OCI-LY3 (cell line): ENCODE measurements around the gene WDR86.

Source experiments
- H2AFZ ChIP-seq: fragments of 200-600, 300-600 bp; shearing (Covaris generic); 2 replicates; pipeline ENCODE4 v1.6.0; 2014; ENCODE audit warnings: antibody characterized with exemption, low read depth, low read length
- H3K27ac ChIP-seq: fragments of 200-600, 300-600 bp; sonication (generic); 2 replicates; pipeline ENCODE4 v1.5.1; 2014; ENCODE audit warnings: mild to moderate bottlenecking, low read length, moderate library complexity, mixed read lengths
- H3K27me3 ChIP-seq: fragments of 200-600, 300-600 bp; sonication (generic); 2 replicates; pipeline ENCODE4 v1.6.1; 2014; ENCODE audit warnings: low read depth, low read length, mixed read lengths
- H3K36me3 ChIP-seq: fragments of 200-600, 300-600 bp; sonication (generic); replicated peaks from 2 replicates; pipeline ENCODE3; 2014; ENCODE audit warnings: low read depth, low read length, mixed read lengths
- H3K4me1 ChIP-seq: fragments of 300-600, 200-600 bp; sonication (generic); 2 replicates; pipeline ENCODE4 v1.6.1; 2014; ENCODE audit warnings: low read length, mixed read lengths
- H3K4me2 ChIP-seq: fragments of 200-600, 300-600 bp; sonication (generic); 2 replicates; pipeline ENCODE4 v1.6.1; 2014; ENCODE audit warnings: low read length, mixed read lengths
- H3K4me3 ChIP-seq: fragments of 300-600, 200-600 bp; sonication (generic); 2 replicates; pipeline ENCODE4 v1.5.1; 2014; ENCODE audit warnings: antibody characterized with exemption, mild to moderate bottlenecking, low read length, moderate library complexity
- H3K79me2 ChIP-seq: fragments of 300-600, 200-600 bp; shearing (Covaris generic); 2 replicates; pipeline ENCODE4 v1.6.1; 2014; ENCODE audit warnings: mild to moderate bottlenecking, low read length, mixed read lengths
- H3K9ac ChIP-seq: fragments of 300-600, 200-600 bp; shearing (Covaris generic); 2 replicates; pipeline ENCODE4 v1.6.0; 2014; ENCODE audit warnings: mild to moderate bottlenecking, low read length, moderate library complexity
- H3K9me3 ChIP-seq: fragments of 200-600, 300-600 bp; shearing (Covaris generic); 2 replicates; pipeline ENCODE4 v1.6.1; 2014; ENCODE audit warnings: low read length, mixed read lengths; ENCODE audit not compliant: insufficient read depth
- H4K20me1 ChIP-seq: fragments of 200-600, 300-600 bp; sonication (generic); 2 replicates; pipeline ENCODE4 v1.6.1; 2016; ENCODE audit warnings: low read length, mixed read lengths; ENCODE audit not compliant: insufficient read depth
- EZH2phosphoT487 ChIP-seq: fragments of 200-600 bp; shearing (Covaris generic); IDR thresholded peaks from 2 replicates; pipeline ENCODE4 v1.6.1; 2018; ENCODE audit warnings: antibody characterized with exemption, mixed run types, low read depth
- TF ChIP-seq, protein P1 (sequence below): fragments of 200-600, 300-600 bp; sonication (generic); IDR thresholded peaks from 2 replicates; pipeline ENCODE4 v1.5.1; 2014; ENCODE audit warnings: antibody characterized with exemption, low read length, low read depth

Gene WDR86

DNA sequence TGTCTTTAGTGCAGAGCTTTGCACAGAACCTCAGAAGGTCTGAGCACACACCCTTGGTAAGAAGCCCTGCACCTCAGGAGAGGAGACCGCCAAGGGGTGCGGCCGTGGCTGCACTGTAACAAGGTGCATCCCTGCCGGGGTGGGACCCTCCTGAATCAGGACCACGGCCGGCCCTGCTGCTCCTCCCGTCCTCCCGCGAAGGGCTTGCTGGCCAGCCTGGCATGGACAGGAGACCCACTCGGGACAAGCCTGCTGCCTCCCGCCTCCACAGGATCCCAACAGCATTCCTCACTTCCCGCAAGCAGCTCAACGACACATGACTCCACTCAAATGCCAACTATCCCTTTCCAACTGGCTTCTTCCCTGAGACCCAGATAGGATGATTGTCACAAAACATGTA, 12.8 kb downstream of the WDR86 start:
- no peak overlapping the region for H3K9ac ChIP-seq
- H2AFZ ChIP-seq, result no peak overlapping the region
- TF ChIP-seq EZH2phosphoT487, result no peak
- TF ChIP-seq, protein P1, sequence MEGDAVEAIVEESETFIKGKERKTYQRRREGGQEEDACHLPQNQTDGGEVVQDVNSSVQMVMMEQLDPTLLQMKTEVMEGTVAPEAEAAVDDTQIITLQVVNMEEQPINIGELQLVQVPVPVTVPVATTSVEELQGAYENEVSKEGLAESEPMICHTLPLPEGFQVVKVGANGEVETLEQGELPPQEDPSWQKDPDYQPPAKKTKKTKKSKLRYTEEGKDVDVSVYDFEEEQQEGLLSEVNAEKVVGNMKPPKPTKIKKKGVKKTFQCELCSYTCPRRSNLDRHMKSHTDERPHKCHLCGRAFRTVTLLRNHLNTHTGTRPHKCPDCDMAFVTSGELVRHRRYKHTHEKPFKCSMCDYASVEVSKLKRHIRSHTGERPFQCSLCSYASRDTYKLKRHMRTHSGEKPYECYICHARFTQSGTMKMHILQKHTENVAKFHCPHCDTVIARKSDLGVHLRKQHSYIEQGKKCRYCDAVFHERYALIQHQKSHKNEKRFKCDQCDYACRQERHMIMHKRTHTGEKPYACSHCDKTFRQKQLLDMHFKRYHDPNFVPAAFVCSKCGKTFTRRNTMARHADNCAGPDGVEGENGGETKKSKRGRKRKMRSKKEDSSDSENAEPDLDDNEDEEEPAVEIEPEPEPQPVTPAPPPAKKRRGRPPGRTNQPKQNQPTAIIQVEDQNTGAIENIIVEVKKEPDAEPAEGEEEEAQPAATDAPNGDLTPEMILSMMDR, result no peak
- no peak overlapping the region for H3K27ac ChIP-seq
- no peak overlapping the region for H3K4me3 ChIP-seq
- H3K4me2 ChIP-seq, result no peak overlapping the region
- no peaks in the 10 kb centered on the region for H3K79me2 ChIP-seq
- H4K20me1 ChIP-seq, result peaks cover 3% of the 10 kb centered on the region; the same call in 1 of the 2 replicates
- H3K9me3 ChIP-seq, result no peaks in the 10 kb centered on the region
- H3K27me3 ChIP-seq, result peaks cover 7% of the 10 kb centered on the region; the same call in 1 of the 2 replicates
- H3K4me1 ChIP-seq, result peaks cover 14% of the 10 kb centered on the region
- no peaks in the 10 kb centered on the region for H3K36me3 ChIP-seq

DNA sequence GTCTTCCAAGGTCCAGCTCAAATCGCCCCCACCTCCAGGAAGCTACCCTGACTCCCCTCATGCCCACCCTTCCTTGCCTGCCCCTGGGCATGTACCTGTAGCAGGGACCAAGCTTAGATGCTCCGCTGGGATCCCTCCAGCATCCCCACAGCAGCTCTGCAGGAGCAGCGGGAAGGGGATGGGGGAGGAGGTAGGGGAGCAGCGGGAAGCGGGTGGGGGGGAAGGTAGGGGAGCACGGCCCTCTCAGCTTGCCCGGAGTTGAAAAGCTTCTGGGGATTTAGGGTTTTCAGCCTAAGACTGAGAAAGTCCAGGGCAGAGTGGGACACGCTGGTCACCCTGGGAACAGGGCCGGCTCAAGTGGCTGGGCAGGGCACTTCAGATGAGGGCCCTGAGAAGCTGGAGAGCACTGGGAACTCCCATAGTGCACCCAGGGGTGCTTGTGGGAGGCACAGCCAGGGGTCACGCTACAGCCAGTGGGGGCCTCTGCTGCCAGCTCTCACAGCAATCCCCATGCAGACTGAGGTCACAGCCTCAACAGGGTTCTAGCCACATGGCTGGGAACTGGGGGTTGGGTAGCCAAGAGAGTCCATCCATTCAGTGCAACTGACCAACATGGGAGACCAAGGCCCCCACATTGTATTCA, 13.4 kb downstream of the WDR86 start:
- Histone ChIP-seq H3K9ac (no peak overlapping the region), H3K4me1 (peaks cover 14% of the 10 kb centered on the region)

DNA sequence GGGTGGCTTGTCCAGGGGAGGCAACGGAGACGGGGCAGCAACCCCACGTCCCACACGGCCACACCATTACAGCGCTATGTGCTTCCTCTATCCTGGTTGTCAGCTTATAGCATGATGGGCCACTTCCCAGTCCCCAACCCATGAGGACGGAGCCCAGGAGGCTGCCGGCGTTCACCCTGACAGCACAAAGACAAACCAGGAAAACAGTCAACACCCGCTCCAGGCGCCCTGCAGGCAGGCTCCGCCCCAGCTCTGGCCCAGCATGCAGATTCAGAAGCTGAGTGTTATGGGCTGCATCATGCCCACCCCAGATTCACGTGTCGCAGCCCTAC, 14.8 kb downstream of the WDR86 start:
- Histone ChIP-seq H3K4me1 (peaks cover 2% of the 10 kb centered on the region; the same call in 1 of the 2 replicates), H3K36me3 (no peaks in the 10 kb centered on the region), H3K79me2 (no peaks in the 10 kb centered on the region), H3K4me3 (no peak overlapping the region), H3K4me2 (no peak overlapping the region), H3K9ac (no peak overlapping the region), H3K27me3 (peaks cover 6% of the 10 kb centered on the region; the same call in 1 of the 2 replicates), H3K9me3 (no peaks in the 10 kb centered on the region), H3K27ac (no peak overlapping the region), H2AFZ (no peak overlapping the region), H4K20me1 (no peaks in the 10 kb centered on the region)
- no peak for TF ChIP-seq EZH2phosphoT487
- TF ChIP-seq, protein P1, result no peak

More for the DNA sequence above, 13.4 kb downstream of the WDR86 start:
- Histone ChIP-seq H3K4me2 (no peak overlapping the region), H3K9me3 (no peaks in the 10 kb centered on the region), H3K27ac (no peak overlapping the region), H3K36me3 (no peaks in the 10 kb centered on the region), H4K20me1 (peaks cover 3% of the 10 kb centered on the region; the same call in 1 of the 2 replicates), H2AFZ (no peak overlapping the region), H3K27me3 (peaks cover 6% of the 10 kb centered on the region; the same call in 1 of the 2 replicates), H3K79me2 (no peaks in the 10 kb centered on the region), H3K4me3 (no peak overlapping the region)
- TF ChIP-seq, protein P1, result no peak
- no peak for TF ChIP-seq EZH2phosphoT487

DNA sequence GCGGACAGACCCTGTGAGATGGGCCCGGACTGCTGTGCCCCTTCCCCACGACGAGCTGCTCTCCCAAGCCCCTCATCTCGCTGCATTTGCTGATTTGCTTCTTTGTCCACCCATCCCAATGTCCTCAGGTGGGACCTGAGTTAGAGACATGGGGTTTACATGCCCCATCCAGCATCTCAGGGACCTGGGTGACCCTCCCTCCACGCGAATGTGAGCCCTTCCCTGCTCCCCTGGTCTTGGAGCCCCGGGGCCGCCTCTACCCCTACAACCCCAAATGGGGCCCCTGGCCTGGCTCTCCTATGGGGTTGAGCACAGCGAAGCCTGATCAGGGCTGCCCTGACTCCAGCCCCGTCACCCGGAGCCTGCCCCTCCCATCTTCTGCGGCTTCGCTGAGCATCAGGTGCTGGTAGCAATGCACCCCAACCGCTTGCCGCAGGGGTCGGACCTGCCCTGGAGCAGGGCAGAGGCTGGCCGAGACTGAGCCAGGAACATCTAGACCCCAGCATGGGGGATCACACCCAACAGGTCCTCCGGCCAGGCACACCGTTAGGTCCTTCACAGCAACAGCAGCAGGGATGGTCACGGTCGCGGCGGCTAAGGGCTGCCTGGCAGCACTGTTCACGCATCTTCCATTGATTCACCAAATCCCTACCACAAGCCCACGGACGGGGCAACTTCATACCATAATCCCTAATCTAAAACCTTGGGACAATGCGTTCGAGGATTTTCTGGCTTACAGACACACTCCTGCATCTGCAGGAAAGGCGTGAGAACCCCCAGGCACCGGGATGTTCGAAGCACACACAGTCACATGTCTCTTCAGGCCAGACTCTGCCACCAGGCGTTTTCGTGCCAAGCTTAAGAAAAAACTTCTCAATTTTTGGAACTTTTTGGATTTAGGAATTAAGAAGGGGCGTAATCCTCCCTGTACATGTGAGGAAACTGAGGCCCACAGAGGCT, 15.5 kb downstream of the WDR86 start:
- Histone ChIP-seq H3K9me3 (no peaks in the 10 kb centered on the region), H4K20me1 (no peaks in the 10 kb centered on the region), H3K79me2 (no peaks in the 10 kb centered on the region), H2AFZ (no peak overlapping the region), H3K27ac (no peak overlapping the region), H3K4me1 (no peaks in the 10 kb centered on the region), H3K4me3 (no peak overlapping the region), H3K36me3 (no peaks in the 10 kb centered on the region), H3K4me2 (no peak overlapping the region), H3K27me3 (peaks cover 10% of the 10 kb centered on the region; the same call in 1 of the 2 replicates), H3K9ac (no peak overlapping the region)
- TF ChIP-seq, protein P1, result no peak
- TF ChIP-seq EZH2phosphoT487, result no peak
